A673 (cell line): ENCODE measurements around the gene PPP6R2.

Experiments used
- EZH2 ChIP-seq: fragments of 200-600 bp; sonication (generic); IDR thresholded peaks from 2 replicates; pipeline ENCODE4 v1.6.1; 2017; ENCODE audit warnings: borderline replicate concordance, low read depth, mild to moderate bottlenecking, mixed read lengths, antibody characterized with exemption, low read length; ENCODE audit not compliant: poor library complexity, severe bottlenecking
- TF ChIP-seq, protein P1 (sequence below): fragments of 300-800, 200-600 bp; sonication (generic); conservative IDR thresholded peaks from 2 replicates; pipeline ENCODE4 v1.5.1; 2017; ENCODE audit warnings: low read depth, mild to moderate bottlenecking, antibody characterized with exemption, low read length, moderate library complexity, mixed read lengths

DNA sequence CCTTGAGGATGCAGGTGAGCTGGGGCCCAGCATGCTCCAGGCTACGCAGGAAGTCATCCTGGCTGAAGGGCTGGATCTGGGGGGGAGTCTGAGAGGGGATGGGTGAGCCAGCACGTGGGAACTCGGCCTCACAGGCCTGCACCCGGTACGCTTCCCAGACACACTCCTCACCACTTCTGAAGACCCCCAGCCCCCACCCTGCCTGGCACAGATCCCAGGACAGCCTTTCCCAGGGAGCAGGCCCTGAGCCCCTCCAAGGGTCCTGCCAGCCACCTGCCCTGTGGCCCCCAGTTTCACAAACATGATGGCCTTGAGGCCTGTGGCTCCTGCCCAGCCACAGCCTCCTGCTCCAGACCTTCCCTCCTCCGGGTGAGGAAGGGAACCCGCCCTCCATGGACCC, 30.1 kb upstream of the PPP6R2 start:
- TF ChIP-seq EZH2, result no peak
- TF ChIP-seq, protein P1, sequence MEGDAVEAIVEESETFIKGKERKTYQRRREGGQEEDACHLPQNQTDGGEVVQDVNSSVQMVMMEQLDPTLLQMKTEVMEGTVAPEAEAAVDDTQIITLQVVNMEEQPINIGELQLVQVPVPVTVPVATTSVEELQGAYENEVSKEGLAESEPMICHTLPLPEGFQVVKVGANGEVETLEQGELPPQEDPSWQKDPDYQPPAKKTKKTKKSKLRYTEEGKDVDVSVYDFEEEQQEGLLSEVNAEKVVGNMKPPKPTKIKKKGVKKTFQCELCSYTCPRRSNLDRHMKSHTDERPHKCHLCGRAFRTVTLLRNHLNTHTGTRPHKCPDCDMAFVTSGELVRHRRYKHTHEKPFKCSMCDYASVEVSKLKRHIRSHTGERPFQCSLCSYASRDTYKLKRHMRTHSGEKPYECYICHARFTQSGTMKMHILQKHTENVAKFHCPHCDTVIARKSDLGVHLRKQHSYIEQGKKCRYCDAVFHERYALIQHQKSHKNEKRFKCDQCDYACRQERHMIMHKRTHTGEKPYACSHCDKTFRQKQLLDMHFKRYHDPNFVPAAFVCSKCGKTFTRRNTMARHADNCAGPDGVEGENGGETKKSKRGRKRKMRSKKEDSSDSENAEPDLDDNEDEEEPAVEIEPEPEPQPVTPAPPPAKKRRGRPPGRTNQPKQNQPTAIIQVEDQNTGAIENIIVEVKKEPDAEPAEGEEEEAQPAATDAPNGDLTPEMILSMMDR, result no peak
